GM19035 (cell line): Measurements from ENCODE around the gene THSD4.

ENCODE experiments used
- ATAC-seq: cut with Tn5 transposase; IDR thresholded peaks from one replicate; pipeline ENCODE4 v1.9.1; 2021; ENCODE audit not compliant: unreplicated experiment

The THSD4 gene

GRCh38 chr15:71219645-71220044 is 104.4 kb downstream of the THSD4 start:
- no peak for ATAC-seq

- no peak for ATAC-seq
These were observed 105.6 kb downstream of the THSD4 start for GRCh38 chr15:71220828-71221227.

GRCh38 chr15:71221417-71221816 is 106.1 kb downstream of the THSD4 start:
- ATAC-seq, result no peak

- ATAC-seq, result no peak
These were observed 108.2 kb downstream of the THSD4 start for GRCh38 chr15:71223516-71223915.

- no peak for ATAC-seq
These were observed 108.8 kb downstream of the THSD4 start for GRCh38 chr15:71224024-71224423.

- no peak for ATAC-seq
These were observed 110.6 kb downstream of the THSD4 start for GRCh38 chr15:71225851-71226250.

GRCh38 chr15:71226536-71227455 is 111.5 kb downstream of the THSD4 start:
- no peak for ATAC-seq

GRCh38 chr15:71228403-71228802 is 113.1 kb downstream of the THSD4 start:
- ATAC-seq, result no peak

GRCh38 chr15:71230303-71230702 is 115.0 kb downstream of the THSD4 start:
- ATAC-seq, result no peak

- ATAC-seq, result no peak
These were observed 116.5 kb downstream of the THSD4 start for GRCh38 chr15:71231758-71232157.

GRCh38 chr15:71232411-71232810 is 117.1 kb downstream of the THSD4 start:
- ATAC-seq, result no peak

- no peak for ATAC-seq
These were observed 122.4 kb downstream of the THSD4 start for GRCh38 chr15:71237456-71238188.

GRCh38 chr15:71238926-71239325 is 123.7 kb downstream of the THSD4 start:
- ATAC-seq, result no peak

- ATAC-seq, result no peak
These were observed 124.5 kb downstream of the THSD4 start for GRCh38 chr15:71239592-71240364.

GRCh38 chr15:71242292-71242691 is 127.0 kb downstream of the THSD4 start:
- no peak for ATAC-seq

GRCh38 chr15:71244250-71244649 is 129.0 kb downstream of the THSD4 start:
- no peak for ATAC-seq

- no peak for ATAC-seq
These were observed 130.3 kb downstream of the THSD4 start for GRCh38 chr15:71245588-71245987.

- ATAC-seq, result no peak
These were observed 133.1 kb downstream of the THSD4 start for GRCh38 chr15:71248386-71248785.

GRCh38 chr15:71249986-71250385 is 134.7 kb downstream of the THSD4 start:
- no peak for ATAC-seq

- ATAC-seq, result no peak
These were observed 135.8 kb downstream of the THSD4 start for GRCh38 chr15:71250936-71251583.

- ATAC-seq, result no peak
These were observed 136.3 kb downstream of the THSD4 start for GRCh38 chr15:71251584-71252043.
